GM12878 (cell line): Measurements from ENCODE around the gene GPR158.

ENCODE experiments used
- ZNF274 ChIP-seq: IDR thresholded peaks from one replicate; pipeline ENCODE4 v1.8.0; 2011; ENCODE audit not compliant: insufficient read length, insufficient read depth
- TF ChIP-seq, protein P1 (sequence below): fragments of 450-650 bp; IDR thresholded peaks from 2 replicates; pipeline ENCODE4 v1.6.1; 2017; ENCODE audit warnings: borderline replicate concordance

DNA sequence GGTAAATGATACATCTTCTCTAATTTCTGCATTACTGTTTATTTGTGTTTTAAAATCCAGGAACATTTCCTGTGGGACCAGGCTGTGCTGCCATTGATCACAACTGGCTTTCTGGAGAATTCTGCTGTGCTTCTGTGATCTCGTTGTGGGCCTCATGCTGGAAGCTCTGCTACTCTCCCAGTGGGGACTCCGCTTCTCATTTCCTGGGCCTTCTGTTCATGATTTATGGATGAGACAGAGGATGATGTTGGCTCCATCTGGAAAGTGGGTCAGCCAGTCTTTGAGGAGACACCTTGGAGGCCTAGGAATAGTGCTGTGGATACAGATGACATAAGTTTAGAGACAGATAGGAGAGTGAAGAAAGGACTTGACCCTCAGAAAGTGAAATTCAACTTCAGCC lies 15.2 kb upstream of the GPR158 start:
- TF ChIP-seq ZNF274 = no peak
- TF ChIP-seq, protein P1, sequence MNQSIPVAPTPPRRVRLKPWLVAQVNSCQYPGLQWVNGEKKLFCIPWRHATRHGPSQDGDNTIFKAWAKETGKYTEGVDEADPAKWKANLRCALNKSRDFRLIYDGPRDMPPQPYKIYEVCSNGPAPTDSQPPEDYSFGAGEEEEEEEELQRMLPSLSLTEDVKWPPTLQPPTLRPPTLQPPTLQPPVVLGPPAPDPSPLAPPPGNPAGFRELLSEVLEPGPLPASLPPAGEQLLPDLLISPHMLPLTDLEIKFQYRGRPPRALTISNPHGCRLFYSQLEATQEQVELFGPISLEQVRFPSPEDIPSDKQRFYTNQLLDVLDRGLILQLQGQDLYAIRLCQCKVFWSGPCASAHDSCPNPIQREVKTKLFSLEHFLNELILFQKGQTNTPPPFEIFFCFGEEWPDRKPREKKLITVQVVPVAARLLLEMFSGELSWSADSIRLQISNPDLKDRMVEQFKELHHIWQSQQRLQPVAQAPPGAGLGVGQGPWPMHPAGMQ = no peak
